Measurements from ENCODE around the gene PTP4A1. TPM values are rescaled to one million over a fixed set of nuclear protein-coding genes. Genes with fewer than 3 reads are reported as not detected.

PTP4A1 gene
- total and polyA plus RNA-seq, 2 donors from 2014 or later: 16.5 to 43.7 TPM

- TF ChIP-seq, protein P1, sequence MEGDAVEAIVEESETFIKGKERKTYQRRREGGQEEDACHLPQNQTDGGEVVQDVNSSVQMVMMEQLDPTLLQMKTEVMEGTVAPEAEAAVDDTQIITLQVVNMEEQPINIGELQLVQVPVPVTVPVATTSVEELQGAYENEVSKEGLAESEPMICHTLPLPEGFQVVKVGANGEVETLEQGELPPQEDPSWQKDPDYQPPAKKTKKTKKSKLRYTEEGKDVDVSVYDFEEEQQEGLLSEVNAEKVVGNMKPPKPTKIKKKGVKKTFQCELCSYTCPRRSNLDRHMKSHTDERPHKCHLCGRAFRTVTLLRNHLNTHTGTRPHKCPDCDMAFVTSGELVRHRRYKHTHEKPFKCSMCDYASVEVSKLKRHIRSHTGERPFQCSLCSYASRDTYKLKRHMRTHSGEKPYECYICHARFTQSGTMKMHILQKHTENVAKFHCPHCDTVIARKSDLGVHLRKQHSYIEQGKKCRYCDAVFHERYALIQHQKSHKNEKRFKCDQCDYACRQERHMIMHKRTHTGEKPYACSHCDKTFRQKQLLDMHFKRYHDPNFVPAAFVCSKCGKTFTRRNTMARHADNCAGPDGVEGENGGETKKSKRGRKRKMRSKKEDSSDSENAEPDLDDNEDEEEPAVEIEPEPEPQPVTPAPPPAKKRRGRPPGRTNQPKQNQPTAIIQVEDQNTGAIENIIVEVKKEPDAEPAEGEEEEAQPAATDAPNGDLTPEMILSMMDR (IDR thresholded peaks at IDR 0.05; ENCODE audit: borderline replicate concordance, extremely low read depth, insufficient read depth): no peak
- DNase-seq (peak in 1 of 5 donors; percentile 21), FAIRE-seq (peak; percentile 35)
- peaks cover 0 to 7% (median 0%) of the 10 kb centered on the region in 3 donors for H3K4me1 ChIP-seq (ENCODE audit: control insufficient read depth in 2 of 3, insufficient read depth in 2 of 3, low read depth in 1 of 3, low read length in 3 of 3)
- H3K27ac ChIP-seq (ENCODE audit: low read depth in 2 of 2, low read length in 2 of 2): no peak overlapping the region
- H3K36me3 ChIP-seq (ENCODE audit: control insufficient read depth in 2 of 3, insufficient read depth in 3 of 3, low read length in 3 of 3): no peaks in the 10 kb centered on the region
- H3K9me3 ChIP-seq (ENCODE audit: control insufficient read depth in 2 of 3, insufficient read depth in 1 of 3, low read length in 3 of 3): no peaks in the 10 kb centered on the region
- no peaks in the 10 kb centered on the region for H3K27me3 ChIP-seq (ENCODE audit: control insufficient read depth, insufficient read depth, low read length)
- H3K4me3 ChIP-seq (ENCODE audit: low read length in 3 of 3): no peak overlapping the region
- H3K9ac ChIP-seq (ENCODE audit: low read length in 3 of 3): no peak overlapping the region
- intact Hi-C loops (cut with DNase I): no loop called here
Measured at GRCh38 chr6:63565727-63566596, 6.3 kb upstream of the PTP4A1 start.

- H3K27ac ChIP-seq (ENCODE audit: low read depth in 2 of 2, low read length in 2 of 2): peak overlapping the region in 1 of 2 donors; percentile 38
- DNase-seq (no peak), FAIRE-seq (no peak)
- intact Hi-C loops (cut with DNase I): no loop called here
- H3K4me1 ChIP-seq (ENCODE audit: control insufficient read depth in 2 of 3, insufficient read depth in 2 of 3, low read depth in 1 of 3, low read length in 3 of 3): peaks cover 5 to 16% (median 6%) of the 10 kb centered on the region in 3 donors
- H3K36me3 ChIP-seq (ENCODE audit: control insufficient read depth in 2 of 3, insufficient read depth in 3 of 3, low read length in 3 of 3): no peaks in the 10 kb centered on the region
- no peak overlapping the region for H3K4me3 ChIP-seq (ENCODE audit: low read length in 3 of 3)
- TF ChIP-seq, protein P1 (IDR thresholded peaks at IDR 0.05; ENCODE audit: borderline replicate concordance, extremely low read depth, insufficient read depth): no peak
- no peaks in the 10 kb centered on the region for H3K9me3 ChIP-seq (ENCODE audit: control insufficient read depth in 2 of 3, insufficient read depth in 1 of 3, low read length in 3 of 3)
- H3K27me3 ChIP-seq (ENCODE audit: control insufficient read depth, insufficient read depth, low read length): no peaks in the 10 kb centered on the region
- no peak overlapping the region for H3K9ac ChIP-seq (ENCODE audit: low read length in 3 of 3)
Measured at GRCh38 chr6:63567966-63568365, 4.3 kb upstream of the PTP4A1 start.

DNA sequence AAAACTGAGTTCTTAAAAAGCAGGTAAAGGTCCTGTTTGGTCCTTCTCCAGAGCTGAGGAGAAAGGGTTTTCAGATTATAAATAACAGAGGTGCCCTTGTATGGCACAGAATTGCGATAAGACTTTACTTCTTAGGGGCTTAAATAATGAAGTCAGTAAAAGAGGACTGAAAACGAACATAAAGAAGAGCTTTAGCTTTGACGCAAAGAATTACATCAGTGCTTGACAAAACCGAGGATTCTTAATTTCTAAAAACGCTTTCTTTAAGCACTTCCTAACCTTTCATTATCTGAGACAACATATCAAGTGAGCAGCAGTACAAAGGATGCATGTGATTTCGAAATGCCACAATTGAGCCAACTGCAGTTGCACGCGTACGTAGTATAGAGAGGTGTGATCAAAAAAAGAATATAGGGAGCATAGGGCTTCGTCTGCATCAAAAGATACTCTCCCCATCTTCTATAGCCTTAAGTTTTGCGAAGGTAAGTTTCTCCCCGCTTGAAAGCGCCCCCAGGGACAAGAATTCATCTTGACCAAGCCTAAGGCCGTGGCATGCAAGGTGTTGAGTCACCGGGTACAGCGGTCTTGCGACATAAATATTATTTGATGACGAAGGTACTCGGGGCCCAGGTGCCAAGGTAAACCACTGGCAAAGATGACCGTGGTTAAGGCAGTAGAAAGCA, 778 bp upstream of the PTP4A1 start:
- TF ChIP-seq, protein P1 (IDR thresholded peaks at IDR 0.05; ENCODE audit: borderline replicate concordance, extremely low read depth, insufficient read depth): no peak
- intact Hi-C loops (cut with DNase I): no loop called here
- DNase-seq: peak in 2 of 5 donors; percentile 13 to 84
- no peaks in the 10 kb centered on the region for H3K27me3 ChIP-seq (ENCODE audit: control insufficient read depth, insufficient read depth, low read length)
- H3K4me1 ChIP-seq (ENCODE audit: control insufficient read depth in 2 of 3, insufficient read depth in 2 of 3, low read depth in 1 of 3, low read length in 3 of 3): peaks cover 5 to 16% (median 6%) of the 10 kb centered on the region in 3 donors
- peaks cover 0 to 2% (median 0%) of the 10 kb centered on the region in 3 donors for H3K36me3 ChIP-seq (ENCODE audit: control insufficient read depth in 2 of 3, insufficient read depth in 3 of 3, low read length in 3 of 3)
- peak overlapping the region; percentile 58 to 92 (median 90) for H3K9ac ChIP-seq (ENCODE audit: low read length in 3 of 3)
- peak overlapping the region; percentile 93 to 99 for H3K27ac ChIP-seq (ENCODE audit: low read depth in 2 of 2, low read length in 2 of 2)
- no peak for FAIRE-seq
- peak overlapping the region; percentile 89 to 97 (median 94) for H3K4me3 ChIP-seq (ENCODE audit: low read length in 3 of 3)
- H3K9me3 ChIP-seq (ENCODE audit: control insufficient read depth in 2 of 3, insufficient read depth in 1 of 3, low read length in 3 of 3): no peaks in the 10 kb centered on the region
